ENCODE data around the gene POGLUT3.

Gene POGLUT3, protein sequence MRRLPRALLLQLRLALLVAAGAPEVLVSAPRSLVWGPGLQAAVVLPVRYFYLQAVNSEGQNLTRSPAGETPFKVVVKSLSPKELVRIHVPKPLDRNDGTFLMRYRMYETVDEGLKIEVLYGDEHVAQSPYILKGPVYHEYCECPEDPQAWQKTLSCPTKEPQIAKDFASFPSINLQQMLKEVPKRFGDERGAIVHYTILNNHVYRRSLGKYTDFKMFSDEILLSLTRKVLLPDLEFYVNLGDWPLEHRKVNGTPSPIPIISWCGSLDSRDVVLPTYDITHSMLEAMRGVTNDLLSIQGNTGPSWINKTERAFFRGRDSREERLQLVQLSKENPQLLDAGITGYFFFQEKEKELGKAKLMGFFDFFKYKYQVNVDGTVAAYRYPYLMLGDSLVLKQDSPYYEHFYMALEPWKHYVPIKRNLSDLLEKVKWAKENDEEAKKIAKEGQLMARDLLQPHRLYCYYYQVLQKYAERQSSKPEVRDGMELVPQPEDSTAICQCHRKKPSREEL

DNA sequence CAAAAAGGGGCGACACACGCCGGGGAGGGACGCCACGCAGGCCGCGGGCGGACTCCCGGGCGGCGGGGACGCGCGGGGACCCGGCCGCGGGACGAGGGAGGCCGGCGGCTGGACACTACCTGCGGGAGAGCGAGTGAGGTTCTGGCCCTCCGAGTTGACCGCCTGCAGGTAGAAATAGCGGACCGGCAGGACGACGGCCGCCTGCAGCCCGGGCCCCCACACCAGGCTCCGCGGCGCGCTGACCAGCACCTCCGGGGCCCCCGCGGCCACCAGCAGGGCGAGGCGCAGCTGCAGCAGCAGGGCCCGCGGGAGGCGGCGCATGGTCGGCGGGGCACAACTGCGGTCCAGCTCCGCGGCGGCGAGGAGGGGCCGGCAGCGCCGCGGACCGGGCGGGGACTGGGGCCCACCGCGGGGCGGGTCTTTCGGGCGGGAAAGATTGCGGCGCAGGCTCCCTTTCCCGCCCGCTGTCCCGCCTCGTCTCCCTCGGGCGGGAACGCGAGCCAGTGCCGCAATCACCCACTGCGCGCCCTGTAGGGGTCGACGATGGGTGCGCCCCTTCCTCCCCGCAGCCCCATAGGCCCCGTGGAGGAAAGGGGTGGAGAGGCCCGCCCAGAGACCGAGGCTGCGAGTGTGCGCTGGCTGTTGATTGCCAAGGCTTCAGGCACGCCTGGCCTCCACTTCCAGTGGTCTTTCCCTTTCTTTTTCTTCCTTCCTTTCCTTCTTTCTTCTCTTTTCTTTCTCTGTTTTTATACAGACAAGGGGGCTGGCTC, at the start of gene POGLUT3:
TSS of gene POGLUT3 (minus strand) at position 339 of the 770 bp plus-strand sequence. CDS start at position 321, 18 bp downstream.
- DNase-seq (ENCODE audit: low read depth in 2 of 2, low spot score in 1 of 2): peak in 1 of 2 donors; percentile 11

DNA sequence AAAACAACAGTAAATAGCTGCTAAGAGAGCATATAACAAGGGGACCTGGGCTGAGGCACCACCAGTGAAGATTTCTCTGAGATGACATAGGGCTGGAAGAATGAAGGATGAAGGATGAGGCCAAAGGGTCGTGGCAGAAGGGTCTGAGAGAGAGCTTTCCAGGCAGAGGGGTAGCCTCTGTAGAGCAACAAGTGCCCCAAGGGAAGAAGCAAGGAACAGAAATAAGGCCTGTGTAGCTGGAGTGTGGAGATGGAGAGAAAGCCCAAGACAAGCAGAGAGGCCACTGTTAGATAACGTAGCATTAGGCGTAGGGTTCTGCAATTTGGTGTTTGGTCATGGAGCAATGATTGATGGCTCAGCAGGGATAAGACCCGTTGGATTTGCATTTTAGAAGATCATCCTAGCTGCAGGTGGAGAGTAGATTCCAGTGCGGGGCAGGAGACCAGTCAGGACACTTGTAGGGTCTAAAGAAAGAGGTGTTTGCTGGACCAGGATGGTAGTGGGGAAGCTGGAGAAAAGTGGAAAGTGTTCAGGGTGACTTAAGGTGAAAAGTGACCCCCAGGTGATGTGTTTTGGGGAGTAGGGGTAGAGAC, 47.8 kb upstream of the POGLUT3 start:
- no peak for DNase-seq (ENCODE audit: low read depth in 2 of 2, low spot score in 1 of 2)

DNA sequence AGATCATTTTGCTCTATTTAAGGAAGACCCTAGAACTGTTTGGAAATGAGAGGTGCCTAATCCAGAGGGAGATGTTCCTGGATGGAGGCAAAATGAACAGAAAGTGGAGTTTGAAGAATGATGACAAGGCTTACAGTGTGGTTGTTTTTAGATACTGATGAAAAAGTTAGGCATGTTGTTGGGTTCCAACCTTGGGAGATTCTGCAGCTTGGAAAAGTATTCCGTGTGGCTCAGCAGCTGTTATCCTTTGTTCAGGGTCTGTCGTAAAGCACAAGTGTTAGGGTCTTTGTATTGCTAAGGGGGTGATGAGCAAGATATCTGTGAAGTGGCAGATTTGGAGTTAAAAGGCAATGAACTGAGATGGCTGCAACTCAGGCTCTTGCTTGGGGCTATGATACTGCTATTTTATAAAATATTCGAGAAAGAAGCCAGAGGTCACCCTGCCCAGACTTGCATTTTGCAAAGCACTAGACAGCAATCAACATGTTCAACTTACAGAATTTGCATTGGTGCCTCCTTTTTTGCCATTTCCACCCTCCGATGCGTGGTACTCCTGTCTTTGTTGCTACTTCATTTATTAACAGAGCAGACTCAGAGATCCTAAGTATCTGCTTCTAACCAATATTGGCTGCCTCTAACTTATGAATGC, 45.3 kb upstream of the POGLUT3 start:
- DNase-seq (ENCODE audit: low read depth in 2 of 2, low spot score in 1 of 2): no peak

DNA sequence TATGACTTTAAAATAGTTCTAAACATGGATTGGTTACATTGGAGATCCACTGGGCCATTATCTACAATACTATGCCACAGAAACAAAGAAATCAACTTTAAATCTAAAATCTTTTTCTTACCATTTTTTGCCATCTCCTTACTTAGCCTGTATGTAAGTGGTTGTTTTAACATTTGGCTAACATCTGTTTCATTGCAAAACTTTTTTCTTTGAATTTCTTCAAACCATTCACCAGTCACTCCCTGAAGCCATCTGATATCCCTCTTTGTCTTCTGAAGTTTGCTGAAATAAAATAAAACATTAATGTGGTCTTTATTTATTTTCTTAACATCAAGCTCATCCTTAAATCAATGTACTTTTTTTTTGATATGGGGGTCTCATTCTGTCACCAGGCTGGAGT, 43.3 kb upstream of the POGLUT3 start:
- no peak for DNase-seq (ENCODE audit: low read depth in 2 of 2, low spot score in 1 of 2)

DNA sequence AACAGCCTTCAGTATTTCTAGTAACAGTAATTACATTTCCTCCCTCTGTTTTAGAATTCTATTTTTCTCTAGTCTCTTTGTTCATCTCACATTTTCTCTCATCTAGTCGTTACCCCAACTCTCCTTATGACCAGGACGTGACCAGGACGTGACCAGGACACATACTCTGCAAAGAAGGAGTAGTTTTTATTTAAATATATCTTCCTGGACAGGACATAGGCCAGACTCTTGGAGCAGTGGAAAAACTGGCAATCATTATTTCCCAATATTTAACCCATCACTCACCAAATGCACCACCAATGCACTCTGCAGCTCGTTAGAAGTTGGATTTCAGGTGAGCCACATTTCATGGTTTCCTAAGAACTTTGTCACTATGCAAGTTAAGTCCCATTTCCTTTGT, 40.3 kb upstream of the POGLUT3 start:
- DNase-seq (ENCODE audit: low read depth in 2 of 2, low spot score in 1 of 2): no peak

DNA sequence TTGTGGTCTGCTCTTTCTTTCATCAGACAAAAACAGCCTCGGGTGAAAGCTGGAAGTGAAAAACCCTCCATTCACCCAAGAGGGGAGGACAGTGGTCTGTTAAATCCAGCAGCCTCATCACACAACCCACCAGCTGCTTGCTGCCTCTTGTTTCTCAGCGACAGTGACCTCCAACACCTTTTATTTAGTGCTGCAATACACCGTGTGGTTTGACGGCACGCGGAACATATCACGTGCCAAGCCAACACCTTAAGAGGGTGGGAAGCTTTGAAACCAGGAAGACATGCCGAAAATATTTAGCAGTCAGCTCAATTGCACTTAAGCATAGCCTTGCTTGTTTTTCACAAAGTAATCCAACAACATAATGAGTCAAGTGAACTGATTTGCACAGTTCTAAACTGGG, 39.8 kb upstream of the POGLUT3 start:
- peak; percentile 4 to 7 for DNase-seq (ENCODE audit: low read depth in 2 of 2, low spot score in 1 of 2)

DNA sequence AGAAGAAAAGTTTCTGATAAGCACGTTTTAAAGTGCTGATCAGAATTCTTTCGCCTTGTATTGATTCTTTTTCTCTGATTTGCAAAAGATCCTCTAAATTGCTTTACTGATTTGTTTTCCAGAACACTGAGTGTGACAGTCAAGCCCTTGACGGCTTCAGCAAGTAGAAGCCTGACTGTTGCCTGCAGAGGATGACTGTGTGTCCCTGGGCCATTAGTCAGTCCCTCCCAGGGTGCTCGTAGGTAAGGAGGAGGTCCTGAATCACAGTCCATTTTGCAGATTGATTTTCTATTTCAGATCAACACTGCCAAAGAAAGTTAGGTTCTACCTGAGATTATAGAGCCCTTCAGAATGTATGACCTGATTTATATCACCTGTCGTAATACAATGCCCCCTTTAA, 38.6 kb upstream of the POGLUT3 start:
- no peak for DNase-seq (ENCODE audit: low read depth in 2 of 2, low spot score in 1 of 2)

DNA sequence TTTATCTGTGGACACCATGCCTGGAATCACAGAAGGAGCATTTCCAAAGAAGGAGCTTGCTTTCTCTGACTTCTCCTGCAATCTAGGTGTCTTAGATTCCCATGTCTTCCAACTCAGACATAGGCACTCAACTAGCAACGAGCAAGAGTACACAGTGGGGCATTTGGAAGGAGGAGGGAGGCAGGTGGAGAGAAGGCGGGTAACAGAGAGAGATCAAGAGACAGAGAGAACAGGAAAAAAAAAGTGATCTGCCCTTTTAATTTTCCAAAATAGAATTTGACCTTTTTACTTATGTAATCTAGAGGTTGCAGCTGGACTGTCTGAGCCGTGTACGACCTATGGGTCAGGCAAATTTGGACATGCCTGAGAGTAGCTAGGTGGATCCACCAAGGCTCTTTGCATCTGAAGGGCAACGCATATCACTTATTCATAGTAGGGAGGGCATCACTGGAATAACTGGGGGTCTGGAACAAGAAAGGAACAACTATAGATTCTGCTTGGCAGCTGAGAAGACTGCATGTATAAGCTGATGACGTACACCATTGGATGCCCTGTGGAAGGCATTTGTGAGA, 37.3 kb upstream of the POGLUT3 start:
- no peak for DNase-seq (ENCODE audit: low read depth in 2 of 2, low spot score in 1 of 2)

DNA sequence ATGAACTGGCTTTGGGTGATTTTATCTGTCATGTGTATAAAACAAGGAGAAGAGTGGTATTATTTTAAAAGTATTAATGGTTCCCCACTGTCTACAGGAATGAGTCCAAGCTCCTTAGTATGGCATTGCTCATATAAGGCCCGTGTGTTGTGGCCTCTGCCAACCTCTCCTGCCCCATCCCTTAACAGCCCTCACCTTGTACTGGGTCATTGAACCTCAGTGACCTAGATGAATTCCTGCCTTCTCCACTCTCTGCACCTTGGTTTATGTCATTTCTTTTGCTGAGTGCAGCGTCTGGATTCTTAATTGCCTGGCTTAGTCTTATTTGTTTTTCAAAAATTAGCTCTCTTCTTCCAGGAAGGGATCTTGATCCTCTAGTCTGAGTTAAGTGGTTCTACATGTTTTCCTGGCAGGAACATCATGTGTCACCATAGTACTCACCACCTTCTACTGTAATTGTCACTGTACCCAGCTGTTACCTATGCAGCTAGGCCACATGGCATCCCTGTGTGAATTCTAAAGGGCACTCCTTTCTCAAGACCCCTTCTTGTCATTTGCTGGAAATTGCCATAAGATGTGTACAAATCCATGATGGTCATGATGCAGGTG, 36.2 kb upstream of the POGLUT3 start:
- no peak for DNase-seq (ENCODE audit: low read depth in 2 of 2, low spot score in 1 of 2)

DNA sequence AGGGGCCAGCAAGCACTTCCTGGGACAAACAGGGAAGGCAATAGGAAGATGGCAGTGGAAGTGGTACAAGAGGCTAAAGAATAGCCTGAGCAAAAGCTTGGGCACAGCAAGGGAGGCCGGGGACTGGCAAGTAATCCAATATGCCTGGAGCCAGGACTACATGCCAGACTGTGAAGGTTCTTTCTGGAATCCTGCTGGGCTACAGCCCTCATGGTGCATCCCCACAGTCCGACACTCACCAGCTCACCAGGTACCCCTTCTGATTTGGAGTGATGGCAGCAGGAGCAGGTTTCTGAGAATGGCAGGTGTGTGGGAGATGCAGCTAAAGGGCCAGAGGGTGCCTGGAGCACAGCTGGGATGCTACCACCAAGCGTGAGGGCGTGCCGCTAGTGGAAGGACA, 32.2 kb upstream of the POGLUT3 start:
- DNase-seq (ENCODE audit: low read depth in 2 of 2, low spot score in 1 of 2): no peak

DNA sequence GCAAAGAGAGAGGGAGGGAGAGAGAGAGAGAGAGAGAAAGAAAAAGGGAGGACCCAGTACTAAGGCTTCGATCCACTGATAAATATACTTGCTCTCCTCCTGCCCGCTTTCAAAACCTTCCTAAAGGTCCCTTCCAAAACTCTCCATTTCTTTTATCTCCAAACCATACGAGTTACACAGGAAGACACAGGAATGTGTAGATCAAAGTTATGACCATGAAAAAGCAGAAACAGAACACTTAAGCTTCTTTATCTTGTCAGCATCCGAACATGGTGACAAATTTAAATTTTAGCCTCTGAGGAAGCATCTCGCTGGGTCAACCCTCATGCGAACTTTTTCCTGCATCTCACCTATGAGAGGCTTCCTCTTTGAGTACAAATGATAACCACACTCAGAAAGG, 29.2 kb upstream of the POGLUT3 start:
- no peak for DNase-seq (ENCODE audit: low read depth in 2 of 2, low spot score in 1 of 2)

DNA sequence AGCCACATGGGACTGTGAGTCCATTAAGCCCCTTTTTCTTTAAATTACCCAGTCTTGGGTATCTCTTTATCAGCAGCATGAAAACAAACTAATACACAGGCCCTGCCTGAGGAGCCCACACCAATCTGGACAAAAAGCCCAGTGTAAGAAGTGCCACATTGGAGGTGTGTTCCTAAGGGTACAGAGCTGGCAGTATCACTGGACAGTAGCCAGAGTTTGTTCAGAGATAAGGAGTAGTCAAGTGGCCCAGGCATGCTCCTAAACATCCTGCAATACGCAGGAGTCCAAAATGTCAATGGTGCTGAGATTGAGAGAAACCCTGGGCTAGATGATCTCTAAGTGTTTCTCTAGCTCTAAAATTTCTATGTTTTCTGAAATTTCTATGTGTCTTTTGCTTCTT, 27.0 kb upstream of the POGLUT3 start:
- DNase-seq (ENCODE audit: low read depth in 2 of 2, low spot score in 1 of 2): no peak

DNA sequence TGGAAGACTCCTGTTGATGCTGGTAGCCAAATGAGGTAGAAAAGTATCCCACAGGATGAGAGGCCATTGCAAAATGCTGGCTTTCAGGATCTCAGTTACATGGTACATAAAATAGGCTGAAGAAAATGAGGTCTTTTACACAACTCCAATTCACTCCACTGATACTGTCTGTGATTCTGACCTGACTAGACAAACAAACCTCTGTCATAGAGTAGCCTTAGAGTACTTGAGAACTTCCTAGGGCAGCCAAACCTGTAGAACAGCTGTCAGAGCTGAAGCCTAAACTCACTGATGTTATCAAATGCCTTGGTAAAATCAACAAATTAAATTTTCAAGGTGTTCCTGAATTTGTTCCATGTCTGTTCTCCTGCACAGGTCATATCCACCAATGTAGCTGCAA, 26.2 kb upstream of the POGLUT3 start:
- DNase-seq (ENCODE audit: low read depth in 2 of 2, low spot score in 1 of 2): no peak

DNA sequence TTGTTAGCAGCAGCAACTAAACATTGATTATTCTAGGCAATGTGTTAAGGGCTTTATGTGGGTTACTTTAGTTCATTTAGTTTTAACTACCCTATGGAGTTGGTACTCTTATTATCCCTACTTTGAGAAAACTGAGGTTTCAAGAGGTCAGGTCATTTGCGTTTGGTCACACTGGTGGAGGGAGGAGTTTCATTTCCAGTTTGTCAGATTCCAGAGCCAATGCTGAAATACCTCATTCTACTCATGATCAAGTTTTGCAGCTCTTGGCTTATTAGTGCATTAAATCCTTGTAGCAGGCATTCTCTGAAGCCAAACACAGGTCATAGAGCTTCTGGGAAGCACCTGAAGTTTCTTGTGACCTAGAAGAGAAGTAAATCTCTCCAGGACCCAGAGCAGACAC, 24.1 kb upstream of the POGLUT3 start:
- DNase-seq (ENCODE audit: low read depth in 2 of 2, low spot score in 1 of 2): no peak

DNA sequence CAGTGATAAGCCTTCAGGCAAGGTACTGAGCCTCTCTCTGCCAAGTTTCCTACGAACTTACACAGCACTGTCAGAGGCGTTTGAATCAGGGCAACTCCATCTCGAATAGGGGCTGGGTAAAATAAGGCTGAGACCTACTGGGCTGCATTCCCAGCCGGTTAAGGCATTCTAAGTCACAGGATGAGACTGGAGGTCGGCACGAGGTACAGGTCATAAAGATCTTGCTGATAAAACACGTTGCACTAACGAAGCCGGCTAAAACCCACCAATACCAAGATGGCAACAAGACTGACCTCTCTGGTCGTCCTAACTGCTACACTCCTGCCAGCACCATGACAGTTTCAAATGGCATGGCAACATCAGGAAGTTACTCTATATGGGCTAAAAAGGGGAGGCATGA, 20.4 kb upstream of the POGLUT3 start:
- DNase-seq (ENCODE audit: low read depth in 2 of 2, low spot score in 1 of 2): no peak

DNA sequence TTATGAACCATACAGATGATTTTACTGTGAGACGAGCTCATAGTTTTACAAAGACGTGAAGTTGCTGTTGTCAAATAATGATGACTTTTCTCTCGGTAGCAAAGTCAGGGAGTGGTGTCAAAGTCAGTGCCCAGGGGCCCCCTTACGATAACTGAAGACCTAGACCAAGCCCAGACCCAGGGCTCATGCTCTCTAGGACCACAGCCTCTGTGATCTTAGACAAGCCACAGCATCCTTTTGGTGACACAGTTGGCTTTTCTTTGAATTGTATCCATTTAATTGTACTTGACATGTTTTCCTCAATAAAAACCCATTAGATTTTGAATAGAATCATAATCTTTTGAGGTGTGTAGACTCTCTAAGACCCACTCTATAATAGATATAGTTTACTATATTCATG, 17.9 kb upstream of the POGLUT3 start:
- no peak for DNase-seq (ENCODE audit: low read depth in 2 of 2, low spot score in 1 of 2)

DNA sequence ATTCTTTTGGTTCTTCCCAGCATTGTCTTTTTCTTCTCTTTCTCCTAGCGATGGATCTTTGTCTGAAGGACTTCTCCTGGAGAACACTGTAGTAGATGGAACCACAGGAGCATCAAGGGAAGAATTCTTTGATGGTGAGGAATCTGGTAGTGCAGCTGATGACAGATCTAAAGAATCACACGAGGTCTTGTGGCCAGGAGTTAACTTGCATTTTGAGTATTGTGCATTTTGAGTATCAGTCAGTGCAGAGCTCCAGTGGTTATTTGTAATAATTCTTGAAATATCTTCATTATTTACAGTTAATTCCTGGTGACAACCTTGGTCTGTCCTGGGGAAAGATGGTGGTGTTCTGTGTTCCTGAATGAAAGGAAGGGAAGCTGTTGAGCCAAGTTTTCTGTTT, 14.5 kb upstream of the POGLUT3 start:
- no peak for DNase-seq (ENCODE audit: low read depth in 2 of 2, low spot score in 1 of 2)

DNA sequence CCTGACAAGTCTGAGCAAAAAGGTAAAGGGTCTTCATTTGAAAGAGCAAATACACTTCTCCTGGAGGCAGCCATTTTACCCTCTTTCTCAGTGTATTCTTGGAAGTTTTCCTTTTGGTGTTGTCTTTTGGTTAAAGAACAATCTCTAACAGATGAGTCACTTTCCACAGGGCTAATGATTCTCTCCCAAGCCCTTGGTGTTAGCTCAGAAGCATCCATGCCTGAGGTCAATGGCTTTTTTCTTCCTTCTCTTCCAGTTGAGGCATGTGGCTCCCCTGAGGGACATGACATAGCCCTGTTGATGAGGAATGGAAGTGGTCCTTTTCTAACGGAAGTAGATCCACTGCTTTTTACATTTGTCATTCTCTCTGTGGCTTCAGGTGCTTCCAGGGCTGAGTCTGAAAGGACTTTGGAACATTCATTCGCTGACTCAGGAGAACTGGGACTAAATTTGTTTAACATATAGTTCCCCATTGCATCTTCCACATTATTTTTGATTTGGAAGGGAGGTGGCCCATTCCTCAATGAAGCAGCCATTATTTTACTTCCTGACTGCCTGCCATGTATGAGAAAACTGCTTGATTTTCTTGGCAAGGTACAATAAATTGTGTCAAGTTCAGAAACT, 13.8 kb upstream of the POGLUT3 start:
- DNase-seq (ENCODE audit: low read depth in 2 of 2, low spot score in 1 of 2): no peak

DNA sequence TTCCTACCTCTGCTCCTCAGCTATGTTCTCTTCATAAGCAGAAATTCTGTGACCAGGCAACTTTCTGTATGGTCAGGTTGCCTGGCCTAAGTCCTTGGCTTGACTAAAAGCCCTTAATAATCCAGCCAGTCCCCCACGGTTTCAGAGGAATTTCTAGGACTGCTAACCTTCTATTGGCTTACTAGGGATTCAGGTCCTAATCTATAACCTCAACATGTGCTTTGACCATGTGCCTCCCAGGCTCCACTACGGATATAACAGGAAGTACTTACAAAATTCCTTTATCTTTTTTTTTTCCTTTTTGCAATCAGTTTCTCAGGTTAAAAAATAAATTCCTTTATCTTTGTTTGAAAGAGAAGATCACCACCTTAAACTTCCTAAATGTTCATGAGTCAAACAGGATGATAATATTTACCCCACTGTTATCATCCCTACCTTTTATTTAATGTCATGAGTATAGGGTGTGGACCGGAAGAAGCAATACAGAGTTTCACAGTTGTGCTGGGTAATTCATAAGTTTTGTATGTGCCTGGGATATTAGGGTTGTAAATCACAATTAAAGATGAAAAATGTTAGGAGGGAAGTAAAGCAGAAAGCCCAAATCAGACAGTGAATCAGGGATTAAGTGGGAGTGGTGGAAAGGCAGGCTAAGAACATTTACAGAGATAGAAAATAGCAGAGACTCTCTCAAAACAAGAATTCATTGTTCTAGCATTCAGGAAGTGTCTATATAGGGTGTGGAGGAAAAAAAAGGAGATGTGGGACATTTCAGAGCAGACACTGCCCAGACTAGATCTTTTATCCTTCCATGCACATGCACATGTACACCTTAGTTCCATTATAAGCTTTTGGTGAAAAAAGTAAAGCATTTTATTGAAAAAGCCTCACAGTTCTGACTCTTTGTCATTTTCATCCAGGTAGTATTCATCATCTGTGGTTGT, 10.7 kb upstream of the POGLUT3 start:
- no peak for DNase-seq (ENCODE audit: low read depth in 2 of 2, low spot score in 1 of 2)

Data from stimulated activated CD8-positive, alpha-beta memory T cell treated with anti-CD3 and anti-CD28 coated beads, Interleukin-4, amount 100 ng/mL, for 4 hours (primary cell).